D721Med (cell line): ENCODE data around the gene TPI1.
A peak's percentile ranks its signal among the peaks of the same experiment; 100 is the strongest.

Experiments
- DNase-seq: peaks from one replicate; pipeline ENCODE4 v3.0.0; 2011; ENCODE audit warnings: low spot score; ENCODE audit not compliant: insufficient read length
- FAIRE-seq: peaks from 2 replicates; lab custom pipeline; 2011; peaks lifted over from hg19 to GRCh38; lab: Jason Lieb, UNC
- TF ChIP-seq, protein P1 (sequence below): IDR thresholded peaks from 2 replicates; pipeline ENCODE4 v1.5.1; 2012; ENCODE audit warnings: mild to moderate bottlenecking, control low read depth; ENCODE audit not compliant: insufficient read depth; ENCODE audit errors: missing control alignments

Gene TPI1

DNA sequence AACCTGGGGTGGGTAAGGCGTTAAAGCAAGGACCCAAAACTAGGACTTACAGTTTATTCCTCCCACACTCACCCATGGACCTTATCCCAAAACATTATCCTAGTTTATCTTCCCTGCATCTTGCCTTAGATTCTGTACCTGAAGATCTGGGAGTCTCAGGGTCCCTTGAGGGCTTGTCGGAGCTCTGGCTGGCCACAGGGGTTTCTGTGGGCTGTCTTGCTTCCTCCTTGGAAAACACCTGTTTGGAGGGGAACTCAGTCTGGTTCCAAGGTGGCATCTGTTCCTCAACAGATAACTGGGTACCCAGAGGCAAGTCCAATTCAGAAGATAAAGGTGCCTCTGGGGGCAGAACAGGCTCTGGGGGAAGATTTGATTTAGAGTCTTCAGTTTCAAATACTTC lies 17.9 kb upstream of the TPI1 start:
- FAIRE-seq: no peak
- no peak for DNase-seq
- TF ChIP-seq, protein P1, sequence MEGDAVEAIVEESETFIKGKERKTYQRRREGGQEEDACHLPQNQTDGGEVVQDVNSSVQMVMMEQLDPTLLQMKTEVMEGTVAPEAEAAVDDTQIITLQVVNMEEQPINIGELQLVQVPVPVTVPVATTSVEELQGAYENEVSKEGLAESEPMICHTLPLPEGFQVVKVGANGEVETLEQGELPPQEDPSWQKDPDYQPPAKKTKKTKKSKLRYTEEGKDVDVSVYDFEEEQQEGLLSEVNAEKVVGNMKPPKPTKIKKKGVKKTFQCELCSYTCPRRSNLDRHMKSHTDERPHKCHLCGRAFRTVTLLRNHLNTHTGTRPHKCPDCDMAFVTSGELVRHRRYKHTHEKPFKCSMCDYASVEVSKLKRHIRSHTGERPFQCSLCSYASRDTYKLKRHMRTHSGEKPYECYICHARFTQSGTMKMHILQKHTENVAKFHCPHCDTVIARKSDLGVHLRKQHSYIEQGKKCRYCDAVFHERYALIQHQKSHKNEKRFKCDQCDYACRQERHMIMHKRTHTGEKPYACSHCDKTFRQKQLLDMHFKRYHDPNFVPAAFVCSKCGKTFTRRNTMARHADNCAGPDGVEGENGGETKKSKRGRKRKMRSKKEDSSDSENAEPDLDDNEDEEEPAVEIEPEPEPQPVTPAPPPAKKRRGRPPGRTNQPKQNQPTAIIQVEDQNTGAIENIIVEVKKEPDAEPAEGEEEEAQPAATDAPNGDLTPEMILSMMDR: no peak

DNA sequence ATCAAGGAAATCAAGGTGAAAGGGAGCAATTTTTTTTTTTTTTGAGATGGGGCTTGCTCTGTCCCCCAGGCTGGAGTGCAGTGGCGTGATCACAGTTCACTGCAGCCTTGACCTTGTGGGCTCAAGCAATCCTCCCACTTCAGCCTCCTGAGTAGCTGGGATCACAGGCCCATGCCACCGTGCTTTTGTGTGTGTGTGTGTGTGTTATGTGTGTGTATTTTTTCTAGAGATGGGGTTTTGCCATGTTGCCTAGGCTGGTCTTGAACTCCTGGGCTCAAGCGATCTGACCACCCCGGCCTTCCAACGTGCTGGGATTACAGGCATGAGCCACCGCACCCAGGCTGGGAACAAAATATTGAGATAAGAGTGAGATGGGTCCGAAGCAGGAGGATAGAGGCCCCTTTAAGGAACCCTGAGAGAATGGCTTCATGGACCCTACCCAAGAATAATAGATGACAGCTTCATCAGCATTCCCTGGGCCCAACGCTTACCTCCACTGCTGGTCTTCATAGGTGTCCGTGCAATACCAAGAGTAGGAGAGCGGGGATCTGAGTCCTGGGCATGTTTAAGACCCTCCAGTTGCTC lies 17.3 kb upstream of the TPI1 start:
- DNase-seq (no peak), FAIRE-seq (no peak)
- TF ChIP-seq, protein P1: no peak

DNA sequence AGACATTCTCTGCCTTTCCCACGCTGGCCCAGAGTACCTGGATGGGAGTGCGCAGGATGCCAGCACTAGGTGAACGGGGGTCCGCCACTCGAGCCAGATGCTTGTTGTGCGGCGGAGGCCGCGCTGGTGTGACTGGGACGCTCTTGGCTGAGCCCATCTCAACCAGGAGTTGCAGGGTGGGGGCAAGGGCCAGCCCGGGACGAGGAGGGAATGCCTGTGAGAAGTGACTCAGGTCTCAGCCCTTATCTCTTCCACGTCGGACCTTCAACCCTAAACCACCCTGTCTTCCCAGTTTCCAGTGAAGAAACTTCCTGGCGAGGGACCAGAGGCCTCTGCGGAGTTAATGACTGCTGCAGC lies 16.6 kb upstream of the TPI1 start:
- DNase-seq (no peak), FAIRE-seq (no peak)
- TF ChIP-seq, protein P1: no peak

DNA sequence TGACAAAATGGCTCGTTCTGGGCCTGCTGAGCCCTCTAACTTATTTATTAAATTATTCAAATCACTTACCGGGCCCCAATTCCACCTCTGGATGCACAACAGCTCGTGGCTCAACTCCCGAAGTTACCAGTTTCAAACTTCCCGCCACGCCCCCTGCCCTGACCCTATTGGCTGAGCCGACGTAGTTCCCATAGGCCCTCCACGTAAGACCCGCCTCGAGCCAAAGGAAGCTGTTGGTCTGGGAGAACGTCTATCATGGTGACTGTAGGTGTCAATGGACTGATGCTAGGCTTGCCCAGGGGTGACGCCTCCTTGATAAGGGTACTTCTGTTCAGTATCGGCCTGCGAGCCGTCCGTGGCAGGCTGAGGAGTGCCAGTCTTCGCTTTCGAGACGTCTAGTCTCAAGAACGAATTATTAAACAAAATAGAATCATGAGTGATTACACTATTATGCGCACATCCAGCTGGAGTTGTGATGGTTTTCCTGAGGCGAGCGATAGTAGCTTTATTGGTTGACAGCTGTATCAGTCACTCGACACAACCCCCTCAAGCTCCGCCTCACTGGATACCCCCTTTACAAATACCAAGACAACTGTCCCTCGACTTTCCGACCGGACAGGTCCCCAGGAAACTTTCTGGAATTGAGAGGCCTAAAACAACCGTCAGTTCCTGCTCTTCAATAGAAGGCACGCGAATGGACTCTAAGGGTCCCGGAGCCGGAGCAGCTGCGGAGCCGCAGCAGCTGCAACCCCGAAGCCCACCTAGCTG lies 16.0 kb upstream of the TPI1 start, which contains the start of gene CDCA3:
TSS of gene CDCA3 (minus strand) at position 134 of the 768 bp plus-strand sequence. CDS start 334 bp downstream, outside the sequence.
- TF ChIP-seq, protein P1: no peak
- FAIRE-seq (no peak), DNase-seq (peak; percentile 94)

DNA sequence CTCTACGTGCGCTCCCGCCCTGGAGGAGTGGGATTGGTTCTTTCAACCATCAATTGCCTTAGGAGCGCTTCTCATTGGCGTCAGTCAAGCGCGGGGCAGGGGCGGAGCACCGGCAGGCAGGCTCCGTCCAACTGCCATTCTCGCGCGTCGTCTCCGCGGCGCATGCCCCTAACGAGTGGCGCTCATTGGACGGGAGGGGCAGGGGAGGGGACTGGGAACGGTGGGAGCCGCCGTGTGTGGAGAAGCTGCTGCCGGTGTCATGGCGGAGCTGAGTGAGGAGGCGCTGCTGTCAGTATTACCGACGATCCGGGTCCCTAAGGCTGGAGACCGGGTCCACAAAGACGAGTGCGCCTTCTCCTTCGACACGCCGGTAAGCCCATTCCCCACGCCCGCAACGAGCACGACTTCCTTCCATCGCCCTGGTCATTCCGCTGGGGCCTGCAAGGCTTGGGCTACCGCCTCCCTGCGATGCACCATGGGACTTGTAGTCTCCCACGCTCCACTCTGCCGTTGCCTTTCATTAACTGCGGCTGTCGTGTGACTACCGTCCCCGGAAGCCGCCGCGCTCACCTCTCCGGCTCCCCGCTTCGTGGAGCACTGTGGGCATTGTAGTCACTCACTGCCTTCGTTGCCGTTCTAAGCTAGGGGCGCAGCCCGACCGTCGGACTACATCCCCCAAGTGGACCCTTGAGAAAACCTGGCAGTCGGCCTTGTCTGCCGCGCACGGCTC lies 15.2 kb upstream of the TPI1 start, which contains the start of gene USP5:
TSS of gene USP5 (plus strand) at position 230 of the 730 bp plus-strand sequence. CDS start at position 260, 30 bp downstream.
- peak; percentile 32 for FAIRE-seq
- DNase-seq: peak; percentile 70
- TF ChIP-seq, protein P1: no peak

DNA sequence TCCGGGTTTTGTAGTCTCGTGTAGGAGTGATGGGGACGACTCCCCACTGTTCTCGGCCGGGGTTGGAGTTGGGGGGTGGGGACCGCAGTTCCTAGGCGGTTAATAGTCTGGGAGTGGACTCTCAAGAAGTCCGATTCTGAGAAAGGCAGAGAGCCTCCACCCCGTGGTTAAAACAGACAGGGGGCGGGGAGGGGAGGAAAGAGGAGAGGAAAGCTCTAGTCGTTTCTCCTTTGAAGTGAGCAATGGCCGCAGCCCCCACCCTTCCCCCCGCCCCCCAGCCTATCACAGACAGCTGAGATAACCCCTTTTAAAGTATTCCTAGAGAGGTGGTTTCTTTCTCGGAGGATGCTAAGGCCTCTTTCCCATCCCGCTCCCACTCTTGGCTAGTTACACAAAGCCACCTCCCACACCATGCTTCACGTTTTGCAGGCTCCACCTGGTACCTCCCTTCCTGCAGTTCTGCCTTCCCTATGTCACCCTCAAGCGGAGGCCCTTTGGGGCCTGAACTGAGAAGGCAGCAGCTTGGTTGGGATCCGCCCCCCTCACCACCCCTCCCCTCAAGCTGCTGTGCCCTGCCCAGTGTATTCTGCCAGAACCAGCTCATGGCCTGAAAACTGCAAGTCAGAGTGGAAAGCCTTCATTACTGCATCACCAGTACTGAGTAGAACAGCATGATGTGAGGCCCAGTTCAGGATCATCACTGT lies 14.5 kb upstream of the TPI1 start:
- TF ChIP-seq, protein P1: no peak
- FAIRE-seq (no peak), DNase-seq (no peak)
